DND-41 (cell line): ENCODE results near the gene NAA35.

ENCODE experiments used
- CTCF ChIP-seq: IDR thresholded peaks from 2 replicates; pipeline ENCODE4 v1.5.1; 2012; ENCODE audit warnings: borderline replicate concordance, low read length, moderate library complexity, mild to moderate bottlenecking; ENCODE audit not compliant: poor library complexity, severe bottlenecking; ENCODE audit errors: extremely low read depth
- EZH2 ChIP-seq: IDR thresholded peaks from 3 replicates; pipeline ENCODE4 v1.6.1; 2012; ENCODE audit warnings: borderline replicate concordance, low read depth, mild to moderate bottlenecking, moderate library complexity, low read length, inconsistent platforms; ENCODE audit not compliant: severe bottlenecking

GRCh38 chr9:85995599-85995998 is 54.7 kb downstream of the NAA35 start:
- TF ChIP-seq CTCF (no peak), EZH2 (no peak)
